ENCODE data around the gene VCPKMT.

DNA sequence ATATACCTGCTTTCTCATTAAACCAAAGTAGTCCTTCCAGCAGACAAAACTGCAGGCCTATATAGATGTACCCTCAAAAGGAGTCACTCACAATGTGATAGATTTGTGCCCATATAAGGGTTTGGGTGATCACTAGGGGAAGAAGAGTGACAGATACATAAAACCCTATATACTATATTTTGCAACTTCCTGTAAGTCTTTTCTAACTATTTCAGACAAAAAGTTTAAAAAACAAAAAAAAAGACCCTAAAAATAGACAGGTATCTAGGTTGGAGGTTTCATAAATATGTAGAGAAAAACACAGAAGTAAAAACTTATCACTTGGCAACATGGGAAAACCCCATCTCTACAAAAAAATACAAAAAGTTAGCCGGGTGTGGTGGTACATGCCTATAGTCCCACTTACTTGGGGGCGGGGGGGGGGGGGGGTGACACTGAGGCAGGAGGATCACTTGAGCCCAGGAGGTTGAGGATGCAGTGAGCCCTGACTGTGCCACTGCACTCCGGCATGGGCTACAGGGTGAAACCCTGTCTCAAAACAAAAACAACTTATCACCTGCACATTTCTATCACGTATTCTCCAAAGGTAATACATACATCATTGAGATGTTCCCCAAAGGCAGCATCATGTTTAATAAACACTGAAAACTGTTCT is 2.9 kb downstream of the VCPKMT start:
- no peak for TF ChIP-seq POLR2A (IDR thresholded peaks at IDR 0.05)
- TF ChIP-seq, protein P1, sequence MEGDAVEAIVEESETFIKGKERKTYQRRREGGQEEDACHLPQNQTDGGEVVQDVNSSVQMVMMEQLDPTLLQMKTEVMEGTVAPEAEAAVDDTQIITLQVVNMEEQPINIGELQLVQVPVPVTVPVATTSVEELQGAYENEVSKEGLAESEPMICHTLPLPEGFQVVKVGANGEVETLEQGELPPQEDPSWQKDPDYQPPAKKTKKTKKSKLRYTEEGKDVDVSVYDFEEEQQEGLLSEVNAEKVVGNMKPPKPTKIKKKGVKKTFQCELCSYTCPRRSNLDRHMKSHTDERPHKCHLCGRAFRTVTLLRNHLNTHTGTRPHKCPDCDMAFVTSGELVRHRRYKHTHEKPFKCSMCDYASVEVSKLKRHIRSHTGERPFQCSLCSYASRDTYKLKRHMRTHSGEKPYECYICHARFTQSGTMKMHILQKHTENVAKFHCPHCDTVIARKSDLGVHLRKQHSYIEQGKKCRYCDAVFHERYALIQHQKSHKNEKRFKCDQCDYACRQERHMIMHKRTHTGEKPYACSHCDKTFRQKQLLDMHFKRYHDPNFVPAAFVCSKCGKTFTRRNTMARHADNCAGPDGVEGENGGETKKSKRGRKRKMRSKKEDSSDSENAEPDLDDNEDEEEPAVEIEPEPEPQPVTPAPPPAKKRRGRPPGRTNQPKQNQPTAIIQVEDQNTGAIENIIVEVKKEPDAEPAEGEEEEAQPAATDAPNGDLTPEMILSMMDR (IDR thresholded peaks at IDR 0.05): no peak

Data from esophagus squamous epithelium (tissue), 4 donors.